BE2C (cell line): ENCODE results near the gene CEP170B.

ENCODE experiments used
- DNase-seq: peaks from one replicate; pipeline ENCODE4 v3.0.0-alpha.2; 2020
- H3K27me3 ChIP-seq: fragments of 250-450 bp; sonication (Bioruptor Pico); 2 replicates; pipeline ENCODE4 v1.5.1; 2020; ENCODE audit warnings: mild to moderate bottlenecking
- H3K36me3 ChIP-seq: fragments of 250-450 bp; sonication (Bioruptor Pico); 2 replicates; pipeline ENCODE4 v1.5.1; 2020; ENCODE audit warnings: mild to moderate bottlenecking
- H3K4me1 ChIP-seq: fragments of 250-450 bp; sonication (Bioruptor Pico); 2 replicates; pipeline ENCODE4 v1.5.1; 2020
- H3K4me3 ChIP-seq: 2 replicates; pipeline ENCODE4 v1.5.1; 2011; ENCODE audit warnings: low read depth, low read length
- H3K9me3 ChIP-seq: fragments of 250-450 bp; sonication (Bioruptor Pico); 2 replicates; pipeline ENCODE4 v1.5.1; 2020
- TF ChIP-seq, protein P1 (sequence below): IDR thresholded peaks from 2 replicates; pipeline ENCODE4 v1.5.1; 2012; ENCODE audit warnings: mild to moderate bottlenecking, low read depth, low read length

CEP170B gene

DNA sequence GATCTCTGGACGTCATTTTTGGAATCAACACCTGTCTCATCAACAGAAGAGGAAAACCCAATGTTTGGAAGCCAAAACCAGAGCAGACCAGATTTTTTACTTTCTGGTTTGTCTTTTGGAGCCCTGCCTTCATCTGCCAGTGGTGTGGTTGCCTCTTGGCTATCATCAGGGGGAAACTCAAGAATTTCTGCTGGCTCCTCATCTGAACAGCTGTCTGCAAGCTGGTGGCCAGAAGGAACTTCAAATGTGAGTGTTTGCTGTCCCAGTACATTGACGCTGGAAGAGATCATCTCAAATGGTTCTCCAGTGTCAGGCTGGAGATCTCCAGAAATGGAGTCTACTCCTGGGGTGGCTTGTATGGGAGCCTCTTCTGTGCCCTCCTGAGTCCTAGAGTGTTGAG, 73.4 kb downstream of the CEP170B start:
- Histone ChIP-seq H3K36me3 (no peaks in the 10 kb centered on the region), H3K4me1 (no peaks in the 10 kb centered on the region), H3K4me3 (no peak overlapping the region), H3K9me3 (no peaks in the 10 kb centered on the region), H3K27me3 (peaks cover 11% of the 10 kb centered on the region)
- no peak for DNase-seq
- TF ChIP-seq, protein P1, sequence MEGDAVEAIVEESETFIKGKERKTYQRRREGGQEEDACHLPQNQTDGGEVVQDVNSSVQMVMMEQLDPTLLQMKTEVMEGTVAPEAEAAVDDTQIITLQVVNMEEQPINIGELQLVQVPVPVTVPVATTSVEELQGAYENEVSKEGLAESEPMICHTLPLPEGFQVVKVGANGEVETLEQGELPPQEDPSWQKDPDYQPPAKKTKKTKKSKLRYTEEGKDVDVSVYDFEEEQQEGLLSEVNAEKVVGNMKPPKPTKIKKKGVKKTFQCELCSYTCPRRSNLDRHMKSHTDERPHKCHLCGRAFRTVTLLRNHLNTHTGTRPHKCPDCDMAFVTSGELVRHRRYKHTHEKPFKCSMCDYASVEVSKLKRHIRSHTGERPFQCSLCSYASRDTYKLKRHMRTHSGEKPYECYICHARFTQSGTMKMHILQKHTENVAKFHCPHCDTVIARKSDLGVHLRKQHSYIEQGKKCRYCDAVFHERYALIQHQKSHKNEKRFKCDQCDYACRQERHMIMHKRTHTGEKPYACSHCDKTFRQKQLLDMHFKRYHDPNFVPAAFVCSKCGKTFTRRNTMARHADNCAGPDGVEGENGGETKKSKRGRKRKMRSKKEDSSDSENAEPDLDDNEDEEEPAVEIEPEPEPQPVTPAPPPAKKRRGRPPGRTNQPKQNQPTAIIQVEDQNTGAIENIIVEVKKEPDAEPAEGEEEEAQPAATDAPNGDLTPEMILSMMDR = no peak

- peaks cover 11% of the 10 kb centered on the region for H3K27me3 ChIP-seq
Measured at GRCh38 chr14:104938960-104939359, 73.9 kb downstream of the CEP170B start.

DNA sequence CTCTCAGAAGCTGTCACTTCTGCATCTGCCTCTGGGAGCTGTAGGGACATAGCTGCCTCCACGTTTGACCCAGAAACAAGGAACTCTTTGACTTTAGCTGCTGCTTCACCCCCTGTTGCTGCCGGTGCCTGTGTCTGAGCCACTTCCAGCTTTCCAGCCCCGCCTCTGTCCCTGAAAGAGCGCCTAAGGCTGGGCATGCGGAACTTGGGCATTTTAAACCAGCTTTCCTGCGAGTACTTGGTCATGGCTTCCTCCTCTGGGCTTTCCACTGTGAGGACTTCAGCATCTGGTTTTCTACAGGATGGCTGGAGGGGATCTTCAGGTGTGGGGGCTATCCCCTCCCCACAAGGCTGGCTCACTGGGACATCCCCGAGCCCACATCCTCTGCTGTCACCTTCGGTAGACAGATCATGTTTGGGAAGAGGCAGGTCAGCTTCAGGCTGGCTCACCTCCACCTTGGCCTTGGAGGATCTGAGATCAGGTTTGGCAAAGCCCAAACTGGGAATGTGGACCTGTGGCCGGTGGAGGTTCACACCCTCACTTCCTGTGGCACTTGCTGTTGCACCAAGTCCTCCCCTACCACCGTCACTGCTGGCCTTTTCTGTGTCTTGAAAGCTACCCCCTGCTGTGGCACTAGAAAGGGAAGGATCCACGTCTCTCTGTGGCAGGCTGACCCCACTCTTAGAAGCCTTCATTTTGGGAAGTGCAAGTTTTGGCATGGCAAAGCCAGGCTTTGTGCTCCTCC, 74.8 kb downstream of the CEP170B start:
- TF ChIP-seq, protein P1 = no peak
- no peak overlapping the region for H3K4me3 ChIP-seq
- H3K4me1 ChIP-seq = no peaks in the 10 kb centered on the region
- H3K36me3 ChIP-seq = no peaks in the 10 kb centered on the region
- no peak for DNase-seq
- no peaks in the 10 kb centered on the region for H3K9me3 ChIP-seq
- peaks cover 11% of the 10 kb centered on the region for H3K27me3 ChIP-seq

More at GRCh38 chr14:104938960-104939359, 73.9 kb downstream of the CEP170B start:
- TF ChIP-seq, protein P1 = no peak
- H3K36me3 ChIP-seq = no peaks in the 10 kb centered on the region
- no peak overlapping the region for H3K4me3 ChIP-seq
- H3K4me1 ChIP-seq = no peaks in the 10 kb centered on the region
- no peak for DNase-seq
- no peaks in the 10 kb centered on the region for H3K9me3 ChIP-seq

DNA sequence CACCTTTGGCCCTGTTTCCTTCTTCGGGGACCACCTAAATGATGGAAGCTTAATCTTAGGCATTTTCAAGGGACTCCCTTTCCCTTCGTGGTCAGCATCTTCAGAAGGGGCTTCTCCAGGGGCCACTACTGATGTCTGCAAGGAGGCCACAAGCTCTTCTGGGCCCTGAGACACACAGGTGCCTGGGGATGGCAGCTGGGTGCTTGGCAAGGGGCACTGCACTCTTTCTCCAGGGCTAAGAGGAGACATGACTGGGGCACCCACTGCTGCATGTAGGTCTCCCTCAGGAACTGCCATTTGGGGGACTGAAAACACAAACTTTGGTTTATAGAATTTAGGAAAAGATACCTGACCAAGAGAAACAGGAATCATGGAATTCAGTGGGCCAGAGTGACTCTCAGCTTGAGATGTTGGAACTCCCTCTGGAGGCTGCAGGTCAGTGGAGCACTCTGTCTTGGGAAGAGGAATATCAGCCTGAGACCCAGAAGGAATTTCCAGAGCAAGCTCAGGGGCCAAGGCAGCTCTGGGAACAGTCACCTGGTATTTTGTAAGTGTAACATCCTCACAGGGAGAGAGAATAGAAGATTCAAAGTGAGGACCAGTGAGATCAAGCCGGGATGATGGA, 75.6 kb downstream of the CEP170B start:
- TF ChIP-seq, protein P1 = peak; percentile 35; the same call in 1 of the 2 replicates
- Histone ChIP-seq H3K4me1 (no peaks in the 10 kb centered on the region), H3K9me3 (no peaks in the 10 kb centered on the region), H3K27me3 (peaks cover 11% of the 10 kb centered on the region), H3K4me3 (no peak overlapping the region), H3K36me3 (no peaks in the 10 kb centered on the region)
- DNase-seq = no peak

DNA sequence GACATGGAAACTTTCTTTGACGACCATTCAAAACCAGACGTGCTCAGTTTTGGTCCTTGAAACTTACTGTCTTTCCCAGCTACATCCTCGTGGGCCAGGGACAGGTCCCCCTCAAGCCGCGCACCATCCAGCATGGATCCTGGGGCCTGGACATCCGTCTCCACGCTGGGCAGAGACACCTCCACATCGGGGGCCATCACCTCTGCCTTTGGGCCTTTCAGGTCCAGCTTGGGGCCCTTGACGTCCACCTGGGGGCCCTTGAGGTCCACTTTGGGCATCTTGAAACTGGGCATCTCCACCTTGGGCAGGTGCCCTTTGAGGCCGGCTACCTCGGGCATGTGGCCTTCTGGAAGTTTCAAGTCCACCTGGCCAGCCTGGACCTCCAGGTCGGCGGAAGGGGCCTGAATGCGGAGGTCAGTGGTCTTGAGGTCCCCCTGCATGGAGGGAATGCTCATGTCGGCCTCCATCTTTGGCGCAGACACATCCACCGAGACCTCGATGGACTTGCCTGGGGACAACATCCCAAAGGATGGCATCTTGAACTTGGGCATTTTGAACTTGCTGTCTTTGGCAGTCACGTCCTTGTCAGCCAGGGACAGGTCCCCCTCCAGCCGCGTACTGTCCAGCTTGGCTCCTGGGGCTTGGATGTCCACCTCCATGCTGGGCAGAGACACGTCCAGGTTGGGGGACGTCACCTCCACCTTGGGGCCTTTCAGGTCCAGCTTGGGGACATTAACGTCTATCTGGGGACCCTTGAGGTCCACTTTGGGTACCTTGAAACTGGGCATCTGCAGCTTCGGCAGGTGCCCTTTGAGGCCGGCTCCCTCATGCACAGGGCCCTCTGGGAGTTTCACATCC, 76.7 kb downstream of the CEP170B start:
- H3K27me3 ChIP-seq = peaks cover 11% of the 10 kb centered on the region

More for the DNA sequence above, 76.7 kb downstream of the CEP170B start:
- H3K36me3 ChIP-seq = no peaks in the 10 kb centered on the region
- no peak overlapping the region for H3K4me3 ChIP-seq
- no peaks in the 10 kb centered on the region for H3K9me3 ChIP-seq
- DNase-seq = no peak
- H3K4me1 ChIP-seq = no peaks in the 10 kb centered on the region
- TF ChIP-seq, protein P1 = no peak
